Lung (tissue), 12 donors: ENCODE measurements around the gene CR1L. TPM values are rescaled to one million over a fixed set of nuclear protein-coding genes. Genes with fewer than 3 reads are reported as not detected.

ENCODE experiments used
- ATAC-seq: fragments of 200-7000 bp; cut with Tn5 transposase; one replicate; pipeline ENCODE4 v1.9.1; 2020; ENCODE audit warnings: moderate number of reproducible peaks; ENCODE audit not compliant: insufficient read depth, low FRiP score
- DNase-seq, 3 donors: peaks; one replicate each; pipeline ENCODE4 v3.0.0-alpha.2; 2013 to 2017
- H3K27ac ChIP-seq, 2 donors: one replicate each; pipeline ENCODE4 v1.5.1; 2013; ENCODE audit warnings: mild to moderate bottlenecking in 2 of 2, moderate library complexity in 2 of 2, control low read depth in 1 of 2, inconsistent platforms in 1 of 2, low read depth in 1 of 2, low read length in 1 of 2
- H3K27me3 ChIP-seq, 3 donors: one replicate each; pipeline ENCODE4 v1.5.1; 2013; ENCODE audit warnings: low read length in 2 of 3; ENCODE audit not compliant: control insufficient read depth in 3 of 3, insufficient read depth in 3 of 3
- H3K36me3 ChIP-seq, 4 donors: one replicate each; pipeline ENCODE4 v1.5.1; 2013; ENCODE audit warnings: low read length in 4 of 4, mild to moderate bottlenecking in 1 of 4, moderate library complexity in 1 of 4; ENCODE audit not compliant: control insufficient read depth in 4 of 4, insufficient read depth in 4 of 4
- H3K4me1 ChIP-seq, 5 donors: one replicate each; pipeline ENCODE4 v1.5.1; 2013; ENCODE audit warnings: low read length in 5 of 5, mild to moderate bottlenecking in 2 of 5, moderate library complexity in 1 of 5; ENCODE audit not compliant: control insufficient read depth in 5 of 5, insufficient read depth in 5 of 5
- H3K4me3 ChIP-seq: one replicate; pipeline ENCODE4 v1.5.1; 2013; ENCODE audit warnings: mild to moderate bottlenecking, control low read depth, moderate library complexity
- H3K9ac ChIP-seq, 2 donors: one replicate each; pipeline ENCODE4 v1.5.1; 2013; ENCODE audit warnings: low read length in 2 of 2, control low read depth in 1 of 2; ENCODE audit not compliant: insufficient read depth in 1 of 2
- H3K9me3 ChIP-seq, 4 donors: one replicate each; pipeline ENCODE4 v1.5.1; 2013; ENCODE audit warnings: low read length in 3 of 4, mild to moderate bottlenecking in 1 of 4, moderate library complexity in 1 of 4; ENCODE audit not compliant: control insufficient read depth in 4 of 4, insufficient read depth in 3 of 4
- CTCF ChIP-seq: IDR thresholded peaks from 2 replicates; pipeline ENCODE4 v1.5.1; 2012; ENCODE audit warnings: mild to moderate bottlenecking; ENCODE audit errors: control extremely low read depth, extremely low read depth
- WGBS, 2 donors: extraction: QIAGEN DNeasy Blood & Tissue Kit; methylation state at CpG; one replicate each; pipeline ENCODE4 v1.1.7; 2013; 5-methylcytosine and 5-hydroxymethylcytosine counted together
- polyA plus RNA-seq, 2 donors: library from polyadenylated mRNA; stranded (reverse); fragments of 200-250 nt; gene quantifications; one replicate each; pipeline ENCODE4 v1.2.1, GENCODE V29; 2013
- total RNA-seq, 2 donors: library from RNA; depleted of rRNA in 1 of 2; stranded (reverse); fragments of >200 nt in 1 of 2; gene quantifications; one replicate each; pipeline ENCODE4 v1.2.1, GENCODE V29; 2014 to 2021
- donor health status: control.
- donor health status: control.
- donor health status: Bipolar disorder and iron deficiency.
- donor health status: healthy.
- donor health status: DM: yes; HTN: yes; CAD: no.

CR1L gene
- total and polyA plus RNA-seq, 4 donors: 0.28 to 2.6 (median 0.94) TPM

DNA sequence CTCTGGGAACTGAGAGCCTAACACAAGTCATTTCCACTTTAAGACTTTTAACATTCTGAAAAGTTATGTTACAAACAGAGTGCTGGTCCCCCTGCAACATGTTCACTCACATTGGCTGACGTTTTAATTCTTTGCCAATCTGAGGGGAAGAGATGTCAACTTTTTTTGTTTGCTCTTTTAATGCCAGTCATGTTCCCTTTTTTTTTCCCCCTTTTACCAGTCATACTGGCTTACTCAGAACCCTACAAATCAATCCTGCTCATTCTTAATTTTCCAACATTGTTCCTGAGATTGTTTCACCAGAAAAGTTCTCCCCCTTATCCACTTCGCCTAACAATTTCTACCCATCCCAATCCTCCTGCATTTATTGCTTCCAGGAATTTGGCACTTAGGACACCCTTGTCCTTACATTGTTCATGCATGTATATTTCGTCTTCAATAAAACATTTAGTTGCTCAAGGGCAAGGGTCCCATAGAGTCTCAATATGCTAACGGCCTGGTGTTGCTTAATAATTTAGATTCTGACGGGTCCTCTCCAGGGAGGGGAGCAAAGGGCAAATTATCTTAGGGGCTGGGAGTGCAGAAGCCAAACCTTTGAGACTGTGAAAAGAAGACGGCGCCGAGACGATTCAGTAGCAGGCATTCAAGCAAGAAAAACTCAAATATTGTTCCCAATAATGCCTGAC, 624 bp upstream of the CR1L start:
- DNase-seq (no peak), ATAC-seq (no peak)
- Histone ChIP-seq H3K9me3 (peaks cover 0 to 4% (median 0%) of the 10 kb centered on the region in 4 donors), H3K4me1 (peaks cover 0 to 11% (median 3%) of the 10 kb centered on the region in 5 donors), H3K36me3 (no peaks in the 10 kb centered on the region), H3K27me3 (peaks cover 0 to 41% (median 30%) of the 10 kb centered on the region in 3 donors), H3K4me3 (no peak overlapping the region), H3K9ac (no peak overlapping the region), H3K27ac (no peak overlapping the region)
- 30 to 34% methylated on average over 9 of the region's 9 CpGs for WGBS, 2 donors
- no peak for TF ChIP-seq CTCF

- peaks cover 0 to 49% (median 30%) of the 10 kb centered on the region in 3 donors for H3K27me3 ChIP-seq
- no peak for DNase-seq
- TF ChIP-seq CTCF: no peak
- H3K36me3 ChIP-seq: no peaks in the 10 kb centered on the region
- H3K4me1 ChIP-seq: peaks cover 0 to 11% (median 3%) of the 10 kb centered on the region in 5 donors
- H3K9me3 ChIP-seq: peaks cover 0 to 4% (median 0%) of the 10 kb centered on the region in 4 donors
- H3K9ac ChIP-seq: no peak overlapping the region
- no peak overlapping the region for H3K4me3 ChIP-seq
- 79 to 84% methylated on average over 17 of the region's 17 CpGs for WGBS, 2 donors
- no peak for ATAC-seq
- H3K27ac ChIP-seq: no peak overlapping the region
Observed at GRCh38 chr1:207645635-207646081, 725 bp downstream of the CR1L start.

DNA sequence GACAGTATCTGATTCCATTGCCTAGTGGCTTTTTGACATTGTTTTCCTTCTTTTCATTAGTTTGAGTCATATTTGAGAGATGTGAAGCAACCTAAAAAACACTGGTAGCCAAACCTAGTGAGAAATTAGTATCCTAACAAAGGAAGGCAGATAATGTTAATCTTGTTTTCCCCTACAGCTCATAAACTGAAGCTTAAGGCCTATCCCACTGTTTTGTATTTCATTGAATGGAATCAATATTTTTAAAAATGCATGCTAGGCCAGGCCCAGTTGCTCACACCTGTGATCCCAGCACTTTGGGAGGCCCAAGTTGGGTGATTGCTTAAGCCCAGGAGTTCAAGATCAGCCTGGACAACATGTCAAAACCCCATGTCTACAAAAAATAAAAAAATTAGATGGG, 1.2 kb downstream of the CR1L start:
- no peak overlapping the region for H3K4me3 ChIP-seq

More for the DNA sequence above, 1.2 kb downstream of the CR1L start:
- peaks cover 0 to 4% (median 0%) of the 10 kb centered on the region in 4 donors for H3K9me3 ChIP-seq
- DNase-seq (no peak), ATAC-seq (no peak)
- no peak for TF ChIP-seq CTCF
- H3K27ac ChIP-seq: no peak overlapping the region
- peaks cover 0 to 11% (median 3%) of the 10 kb centered on the region in 5 donors for H3K4me1 ChIP-seq
- no peak overlapping the region for H3K9ac ChIP-seq
- peaks cover 0 to 49% (median 30%) of the 10 kb centered on the region in 3 donors for H3K27me3 ChIP-seq
- H3K36me3 ChIP-seq: no peaks in the 10 kb centered on the region
